ENCODE results near the gene EPHB4. TPM values are rescaled to one million over a fixed set of nuclear protein-coding genes. Genes with fewer than 3 reads are reported as not detected.
"Not testable (repeated sequence)": the region's sequence is repeated elsewhere in the genome, so short reads cannot be mapped to it uniquely, and the experiment has no call there.

Gene EPHB4
- total and polyA plus RNA-seq, 10 of the 15 experiments (the other 5 are each of a cell fraction or from before 2014, with no cell fraction given) = 0.32 to 0.85 (median 0.48) TPM; not detected in 4

DNA sequence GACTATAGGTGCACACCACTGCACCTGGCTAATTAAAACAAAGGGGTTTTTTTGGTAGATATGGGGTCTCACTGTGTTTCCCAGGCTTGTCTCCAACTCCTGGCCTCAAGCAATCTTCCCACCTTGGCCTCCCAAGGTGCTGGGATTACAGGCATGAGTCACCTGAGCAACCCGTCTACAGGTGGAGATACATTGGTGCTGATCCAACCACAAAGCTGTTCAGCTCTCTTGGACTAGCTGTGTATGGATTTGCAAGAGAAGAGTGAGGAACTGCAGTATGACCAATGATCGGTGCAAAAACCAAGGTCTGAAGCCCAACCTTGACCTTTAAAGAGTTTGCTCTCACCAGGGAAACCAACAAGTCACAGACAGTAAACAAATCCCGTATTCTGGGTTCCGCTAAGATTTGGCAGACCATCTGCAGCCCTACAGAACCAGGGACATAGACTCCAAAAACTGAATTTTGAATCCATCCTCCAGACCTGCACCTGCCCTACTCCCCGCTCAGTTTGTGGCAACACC, 18.9 kb downstream of the EPHB4 start (continued):
- TF ChIP-seq, protein P1, sequence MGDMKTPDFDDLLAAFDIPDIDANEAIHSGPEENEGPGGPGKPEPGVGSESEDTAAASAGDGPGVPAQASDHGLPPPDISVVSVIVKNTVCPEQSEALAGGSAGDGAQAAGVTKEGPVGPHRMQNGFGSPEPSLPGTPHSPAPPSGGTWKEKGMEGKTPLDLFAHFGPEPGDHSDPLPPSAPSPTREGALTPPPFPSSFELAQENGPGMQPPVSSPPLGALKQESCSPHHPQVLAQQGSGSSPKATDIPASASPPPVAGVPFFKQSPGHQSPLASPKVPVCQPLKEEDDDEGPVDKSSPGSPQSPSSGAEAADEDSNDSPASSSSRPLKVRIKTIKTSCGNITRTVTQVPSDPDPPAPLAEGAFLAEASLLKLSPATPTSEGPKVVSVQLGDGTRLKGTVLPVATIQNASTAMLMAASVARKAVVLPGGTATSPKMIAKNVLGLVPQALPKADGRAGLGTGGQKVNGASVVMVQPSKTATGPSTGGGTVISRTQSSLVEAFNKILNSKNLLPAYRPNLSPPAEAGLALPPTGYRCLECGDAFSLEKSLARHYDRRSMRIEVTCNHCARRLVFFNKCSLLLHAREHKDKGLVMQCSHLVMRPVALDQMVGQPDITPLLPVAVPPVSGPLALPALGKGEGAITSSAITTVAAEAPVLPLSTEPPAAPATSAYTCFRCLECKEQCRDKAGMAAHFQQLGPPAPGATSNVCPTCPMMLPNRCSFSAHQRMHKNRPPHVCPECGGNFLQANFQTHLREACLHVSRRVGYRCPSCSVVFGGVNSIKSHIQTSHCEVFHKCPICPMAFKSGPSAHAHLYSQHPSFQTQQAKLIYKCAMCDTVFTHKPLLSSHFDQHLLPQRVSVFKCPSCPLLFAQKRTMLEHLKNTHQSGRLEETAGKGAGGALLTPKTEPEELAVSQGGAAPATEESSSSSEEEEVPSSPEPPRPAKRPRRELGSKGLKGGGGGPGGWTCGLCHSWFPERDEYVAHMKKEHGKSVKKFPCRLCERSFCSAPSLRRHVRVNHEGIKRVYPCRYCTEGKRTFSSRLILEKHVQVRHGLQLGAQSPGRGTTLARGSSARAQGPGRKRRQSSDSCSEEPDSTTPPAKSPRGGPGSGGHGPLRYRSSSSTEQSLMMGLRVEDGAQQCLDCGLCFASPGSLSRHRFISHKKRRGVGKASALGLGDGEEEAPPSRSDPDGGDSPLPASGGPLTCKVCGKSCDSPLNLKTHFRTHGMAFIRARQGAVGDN (IDR thresholded peaks at IDR 0.05) = no peak
- TF ChIP-seq HDAC2 (IDR thresholded peaks at IDR 0.05) = no peak
- TF ChIP-seq, protein P2, sequence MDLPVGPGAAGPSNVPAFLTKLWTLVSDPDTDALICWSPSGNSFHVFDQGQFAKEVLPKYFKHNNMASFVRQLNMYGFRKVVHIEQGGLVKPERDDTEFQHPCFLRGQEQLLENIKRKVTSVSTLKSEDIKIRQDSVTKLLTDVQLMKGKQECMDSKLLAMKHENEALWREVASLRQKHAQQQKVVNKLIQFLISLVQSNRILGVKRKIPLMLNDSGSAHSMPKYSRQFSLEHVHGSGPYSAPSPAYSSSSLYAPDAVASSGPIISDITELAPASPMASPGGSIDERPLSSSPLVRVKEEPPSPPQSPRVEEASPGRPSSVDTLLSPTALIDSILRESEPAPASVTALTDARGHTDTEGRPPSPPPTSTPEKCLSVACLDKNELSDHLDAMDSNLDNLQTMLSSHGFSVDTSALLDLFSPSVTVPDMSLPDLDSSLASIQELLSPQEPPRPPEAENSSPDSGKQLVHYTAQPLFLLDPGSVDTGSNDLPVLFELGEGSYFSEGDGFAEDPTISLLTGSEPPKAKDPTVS (IDR thresholded peaks at IDR 0.05; ENCODE audit: low read depth, low read length) = no peak
- TF ChIP-seq, protein P3, sequence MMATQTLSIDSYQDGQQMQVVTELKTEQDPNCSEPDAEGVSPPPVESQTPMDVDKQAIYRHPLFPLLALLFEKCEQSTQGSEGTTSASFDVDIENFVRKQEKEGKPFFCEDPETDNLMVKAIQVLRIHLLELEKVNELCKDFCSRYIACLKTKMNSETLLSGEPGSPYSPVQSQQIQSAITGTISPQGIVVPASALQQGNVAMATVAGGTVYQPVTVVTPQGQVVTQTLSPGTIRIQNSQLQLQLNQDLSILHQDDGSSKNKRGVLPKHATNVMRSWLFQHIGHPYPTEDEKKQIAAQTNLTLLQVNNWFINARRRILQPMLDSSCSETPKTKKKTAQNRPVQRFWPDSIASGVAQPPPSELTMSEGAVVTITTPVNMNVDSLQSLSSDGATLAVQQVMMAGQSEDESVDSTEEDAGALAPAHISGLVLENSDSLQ (IDR thresholded peaks at IDR 0.05) = no peak
- TF ChIP-seq SMAD1 (IDR thresholded peaks at IDR 0.05; ENCODE audit: low read depth, partially characterized antibody) = no peak
- no peak for TF ChIP-seq TCF3 (IDR thresholded peaks at IDR 0.05; ENCODE audit: borderline replicate concordance, insufficient read depth, low read depth, low read length)
- TF ChIP-seq HDAC6 (IDR thresholded peaks at IDR 0.05; ENCODE audit: unreplicated experiment) = no peak

DNA sequence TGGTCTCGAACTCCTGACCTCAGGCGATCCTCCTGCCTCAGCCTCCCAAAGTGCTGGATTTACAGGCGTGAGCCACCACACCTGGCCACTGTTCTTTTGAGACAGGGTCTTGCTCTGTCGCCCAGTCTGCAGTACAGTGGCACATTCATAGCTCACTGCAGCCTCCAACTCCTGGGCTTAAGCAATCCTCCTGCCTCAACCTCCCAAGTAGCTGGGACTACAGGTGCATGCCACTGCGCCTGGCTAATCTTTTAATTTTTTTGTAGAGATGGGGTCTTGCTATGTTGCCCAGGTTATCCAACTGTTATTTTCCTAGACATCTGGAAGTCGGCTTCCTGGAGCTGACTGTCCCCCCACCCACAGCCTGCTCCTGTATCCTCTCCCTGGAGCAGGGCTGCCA, 20.4 kb downstream of the EPHB4 start:
- FAIRE-seq; BruUV-seq (replicated peaks); H3K9ac ChIP-seq (ENCODE audit: control insufficient read depth, insufficient read depth, low read length); H3K4me2 ChIP-seq (ENCODE audit: control insufficient read depth, insufficient read depth); H3K27me3 ChIP-seq (replicated peaks in 1 of 2; ENCODE audit: control insufficient read depth in 2 of 2, insufficient read depth in 2 of 2, low read length in 1 of 2); H2AFZ ChIP-seq (ENCODE audit: control insufficient read depth, low read depth, low read length); H4K20me1 ChIP-seq (ENCODE audit: control insufficient read depth, insufficient read depth); H3K36me3 ChIP-seq (ENCODE audit: control insufficient read depth in 2 of 2, insufficient read depth in 2 of 2, low read length in 1 of 2); H3K4me3 ChIP-seq; in situ Hi-C loops (cut with MboI); POLR2A ChIA-PET; H3K9me3 ChIP-seq (replicated peaks; ENCODE audit: control insufficient read depth, insufficient read depth, low read length); ATAC-seq; H3K79me2 ChIP-seq (ENCODE audit: control insufficient read depth, insufficient read depth, low read length); intact Hi-C loops (cut with micrococcal nuclease; ENCODE audit: unreplicated experiment); DNase-seq (ENCODE audit: low read depth, low spot score); H3K27ac ChIP-seq (ENCODE audit: control insufficient read depth, insufficient read depth): not testable (repeated sequence)
- peaks cover 15% of the 10 kb centered on the region for H3K4me1 ChIP-seq (ENCODE audit: control insufficient read depth, insufficient read depth, low read length)
- ChIA-PET SMC1A (ENCODE audit: uncharacterized antibody, unreplicated experiment) (interaction anchor here (1.9 kb wide), 1 partner anchor 45 kb away, joined by 9 read pairs; the partner anchor contains the start of gene SLC12A9), CTCF (interaction anchor here (0.8 kb wide), 1 partner anchor 367 kb away, joined by 3 read pairs; no protein-coding TSS in a partner anchor), RAD21 (ENCODE audit: unreplicated experiment) (interaction anchor here (1.3 kb wide), 1 partner anchor 101 kb away, joined by 3 read pairs; the partner anchor contains the start of gene POP7)
- WGBS (ENCODE audit: insufficient coverage, insufficient replicate concordance, low lambda C conversion rate, missing lambda C conversion rate) = 57% methylated on average over 6 of the region's 6 CpGs
